NB4 (cell line): Measurements from ENCODE around the gene MYOZ3.

Source experiments
- DNase-seq: peaks from one replicate; pipeline ENCODE4 v3.0.0; 2010; ENCODE audit warnings: low read depth
- H3K4me3 ChIP-seq: one replicate; pipeline ENCODE4 v1.5.1; 2011; ENCODE audit warnings: mild to moderate bottlenecking, low read depth, low read length, moderate library complexity
- MYC ChIP-seq: IDR thresholded peaks from 2 replicates; pipeline ENCODE4 v1.6.1; 2011; ENCODE audit warnings: low read depth, low read length
- POLR2A ChIP-seq: IDR thresholded peaks from 2 replicates; pipeline ENCODE4 v1.6.1; 2011; ENCODE audit warnings: mild to moderate bottlenecking; ENCODE audit not compliant: insufficient read length; ENCODE audit errors: extremely low read depth
- TF ChIP-seq, protein P1 (sequence below): IDR thresholded peaks from 2 replicates; pipeline ENCODE4 v1.6.1; 2011; ENCODE audit warnings: low read depth, low read length
- TF ChIP-seq, protein P2 (sequence below): IDR thresholded peaks from one replicate; pipeline ENCODE4 v1.5.1; 2012; ENCODE audit warnings: low read depth, low read length

MYOZ3 gene

DNA sequence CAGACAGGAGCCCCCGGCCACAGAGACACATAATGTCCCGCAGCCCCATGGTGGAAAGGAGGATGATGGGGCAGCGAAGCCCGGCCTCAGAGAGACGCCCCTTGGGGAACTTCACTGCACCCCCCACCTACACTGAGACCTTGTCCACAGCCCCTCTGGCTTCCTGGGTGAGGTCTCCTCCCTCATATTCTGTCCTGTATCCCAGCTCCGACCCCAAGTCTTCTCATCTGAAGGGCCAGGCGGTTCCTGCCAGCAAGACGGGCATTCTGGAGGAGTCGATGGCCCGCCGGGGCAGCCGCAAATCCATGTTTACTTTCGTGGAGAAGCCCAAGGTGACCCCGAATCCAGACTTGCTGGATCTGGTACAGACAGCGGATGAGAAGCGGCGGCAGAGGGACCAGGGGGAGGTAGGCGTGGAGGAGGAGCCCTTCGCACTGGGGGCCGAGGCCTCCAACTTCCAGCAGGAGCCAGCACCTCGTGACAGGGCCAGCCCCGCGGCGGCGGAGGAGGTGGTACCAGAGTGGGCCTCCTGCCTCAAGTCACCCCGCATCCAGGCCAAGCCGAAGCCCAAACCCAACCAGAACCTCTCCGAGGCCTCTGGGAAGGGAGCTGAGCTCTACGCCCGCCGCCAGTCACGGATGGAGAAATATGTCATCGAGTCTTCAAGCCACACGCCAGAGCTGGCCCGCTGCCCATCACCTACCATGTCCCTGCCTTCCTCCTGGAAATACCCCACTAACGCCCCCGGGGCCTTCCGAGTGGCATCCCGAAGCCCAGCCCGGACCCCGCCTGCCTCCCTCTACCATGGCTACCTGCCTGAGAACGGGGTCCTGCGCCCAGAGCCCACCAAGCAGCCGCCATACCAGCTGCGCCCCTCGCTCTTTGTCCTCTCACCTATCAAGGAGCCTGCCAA lies 11.7 kb upstream of the MYOZ3 start:
- H3K4me3 ChIP-seq = no peak overlapping the region
- no peak for DNase-seq
- TF ChIP-seq, protein P1, sequence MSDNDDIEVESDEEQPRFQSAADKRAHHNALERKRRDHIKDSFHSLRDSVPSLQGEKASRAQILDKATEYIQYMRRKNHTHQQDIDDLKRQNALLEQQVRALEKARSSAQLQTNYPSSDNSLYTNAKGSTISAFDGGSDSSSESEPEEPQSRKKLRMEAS = no peak
- no peak for TF ChIP-seq POLR2A
- TF ChIP-seq, protein P2, sequence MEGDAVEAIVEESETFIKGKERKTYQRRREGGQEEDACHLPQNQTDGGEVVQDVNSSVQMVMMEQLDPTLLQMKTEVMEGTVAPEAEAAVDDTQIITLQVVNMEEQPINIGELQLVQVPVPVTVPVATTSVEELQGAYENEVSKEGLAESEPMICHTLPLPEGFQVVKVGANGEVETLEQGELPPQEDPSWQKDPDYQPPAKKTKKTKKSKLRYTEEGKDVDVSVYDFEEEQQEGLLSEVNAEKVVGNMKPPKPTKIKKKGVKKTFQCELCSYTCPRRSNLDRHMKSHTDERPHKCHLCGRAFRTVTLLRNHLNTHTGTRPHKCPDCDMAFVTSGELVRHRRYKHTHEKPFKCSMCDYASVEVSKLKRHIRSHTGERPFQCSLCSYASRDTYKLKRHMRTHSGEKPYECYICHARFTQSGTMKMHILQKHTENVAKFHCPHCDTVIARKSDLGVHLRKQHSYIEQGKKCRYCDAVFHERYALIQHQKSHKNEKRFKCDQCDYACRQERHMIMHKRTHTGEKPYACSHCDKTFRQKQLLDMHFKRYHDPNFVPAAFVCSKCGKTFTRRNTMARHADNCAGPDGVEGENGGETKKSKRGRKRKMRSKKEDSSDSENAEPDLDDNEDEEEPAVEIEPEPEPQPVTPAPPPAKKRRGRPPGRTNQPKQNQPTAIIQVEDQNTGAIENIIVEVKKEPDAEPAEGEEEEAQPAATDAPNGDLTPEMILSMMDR = no peak
- no peak for TF ChIP-seq MYC

DNA sequence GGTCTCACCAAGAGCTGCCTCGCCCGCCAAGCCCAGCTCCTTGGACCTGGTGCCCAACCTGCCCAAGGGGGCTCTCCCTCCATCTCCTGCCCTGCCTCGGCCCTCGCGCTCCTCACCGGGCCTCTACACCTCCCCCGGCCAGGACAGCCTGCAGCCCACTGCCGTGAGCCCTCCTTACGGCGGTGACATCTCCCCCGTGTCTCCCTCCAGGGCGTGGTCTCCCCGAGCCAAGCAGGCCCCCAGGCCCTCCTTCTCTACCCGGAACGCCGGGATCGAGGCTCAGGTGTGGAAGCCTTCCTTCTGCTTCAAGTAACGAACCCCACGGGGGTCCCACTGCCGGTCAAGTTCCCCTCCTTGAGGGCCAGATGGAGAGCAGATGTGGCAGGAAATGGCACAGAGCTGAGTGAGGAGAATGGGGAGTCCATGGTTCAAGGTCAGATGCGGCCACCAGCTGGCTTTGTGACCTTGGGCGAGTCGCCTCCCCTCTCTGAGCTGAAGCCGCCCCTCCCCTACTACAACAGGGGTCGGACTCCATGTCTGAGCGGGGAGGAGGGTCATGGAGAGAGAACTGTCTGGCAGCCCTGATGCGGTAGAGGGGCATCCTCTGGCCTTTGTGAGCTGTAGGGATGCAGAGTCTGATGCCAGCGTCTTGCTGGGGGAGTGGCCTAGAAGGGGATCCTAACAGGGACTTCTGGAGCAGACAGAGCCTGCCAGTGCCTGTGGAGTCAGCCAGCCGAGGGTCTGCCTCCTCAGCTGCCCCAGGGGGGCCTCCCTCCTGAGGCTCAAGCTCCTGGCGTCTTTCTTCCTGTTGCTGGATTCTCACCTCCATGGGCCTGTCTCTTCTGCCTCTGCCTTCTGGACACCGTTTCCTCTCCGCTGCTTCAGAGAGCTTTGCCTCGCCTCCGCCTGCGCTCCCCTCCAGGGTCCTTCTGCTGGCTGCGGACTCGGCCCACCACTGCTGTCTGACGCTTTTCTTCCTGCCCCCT lies 10.7 kb upstream of the MYOZ3 start:
- no peak overlapping the region for H3K4me3 ChIP-seq
- DNase-seq = no peak
- no peak for TF ChIP-seq MYC

DNA sequence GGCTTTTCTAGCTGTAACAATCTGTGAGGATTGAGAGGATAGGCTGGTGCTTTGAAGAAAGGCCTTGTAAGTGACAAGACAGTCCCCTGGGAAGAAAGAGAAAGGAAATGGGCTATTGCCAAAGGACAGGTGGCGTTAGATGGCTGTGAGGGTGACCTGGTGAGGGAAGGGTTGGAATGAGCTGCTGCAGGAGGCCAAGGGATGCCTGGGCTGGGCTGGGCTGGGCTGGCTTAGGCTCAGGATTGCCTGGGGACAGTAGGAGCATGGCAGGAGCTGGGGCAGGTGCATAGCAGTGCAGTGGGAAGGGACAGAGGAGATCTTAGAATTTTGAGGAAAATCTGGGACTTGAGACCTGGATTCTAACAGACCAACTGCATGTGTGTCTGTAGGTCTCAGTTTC lies 9.7 kb upstream of the MYOZ3 start:
- DNase-seq = no peak
- no peak overlapping the region for H3K4me3 ChIP-seq
- TF ChIP-seq POLR2A = no peak
- TF ChIP-seq MYC = no peak
- TF ChIP-seq, protein P2 = no peak
- TF ChIP-seq, protein P1 = no peak

DNA sequence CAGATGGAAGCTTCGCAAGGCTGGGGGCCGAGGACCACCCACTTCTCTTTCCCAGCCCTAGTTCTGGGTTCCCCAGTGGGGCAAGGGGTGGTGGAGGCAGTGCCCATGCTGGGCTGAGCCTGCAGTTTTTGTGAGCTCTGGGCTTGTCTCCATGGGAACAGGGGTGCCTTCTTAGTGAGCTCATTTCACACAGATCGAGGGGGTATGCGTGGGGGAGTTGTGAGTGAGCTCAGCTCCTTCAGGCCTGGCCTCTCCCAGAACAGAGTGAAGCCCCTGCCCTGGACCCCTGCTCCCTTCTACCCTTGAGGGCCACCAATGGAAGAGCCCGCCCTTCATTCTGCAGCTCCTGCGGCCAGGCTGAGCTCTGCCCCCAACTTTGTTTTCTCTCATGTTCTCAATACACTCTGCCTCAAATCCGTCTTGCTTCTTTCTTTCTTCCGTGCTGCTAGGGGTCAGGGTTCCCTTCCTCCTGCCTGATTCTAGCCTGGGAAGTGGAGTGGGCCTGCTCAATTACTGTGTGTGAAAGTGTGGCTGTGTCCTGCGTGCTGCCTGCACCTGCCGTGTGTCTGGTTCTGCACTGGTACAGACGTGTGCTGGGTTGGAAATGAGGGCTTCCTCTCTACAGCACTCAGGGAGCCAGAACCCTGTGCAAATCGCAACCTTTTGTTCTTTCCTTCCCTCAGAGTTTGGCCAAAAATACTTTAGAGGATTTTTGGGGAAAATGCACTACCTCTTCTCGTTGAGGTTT lies 9.0 kb upstream of the MYOZ3 start:
- TF ChIP-seq, protein P1 = no peak
- TF ChIP-seq MYC (no peak), POLR2A (no peak)
- TF ChIP-seq, protein P2 = no peak

DNA sequence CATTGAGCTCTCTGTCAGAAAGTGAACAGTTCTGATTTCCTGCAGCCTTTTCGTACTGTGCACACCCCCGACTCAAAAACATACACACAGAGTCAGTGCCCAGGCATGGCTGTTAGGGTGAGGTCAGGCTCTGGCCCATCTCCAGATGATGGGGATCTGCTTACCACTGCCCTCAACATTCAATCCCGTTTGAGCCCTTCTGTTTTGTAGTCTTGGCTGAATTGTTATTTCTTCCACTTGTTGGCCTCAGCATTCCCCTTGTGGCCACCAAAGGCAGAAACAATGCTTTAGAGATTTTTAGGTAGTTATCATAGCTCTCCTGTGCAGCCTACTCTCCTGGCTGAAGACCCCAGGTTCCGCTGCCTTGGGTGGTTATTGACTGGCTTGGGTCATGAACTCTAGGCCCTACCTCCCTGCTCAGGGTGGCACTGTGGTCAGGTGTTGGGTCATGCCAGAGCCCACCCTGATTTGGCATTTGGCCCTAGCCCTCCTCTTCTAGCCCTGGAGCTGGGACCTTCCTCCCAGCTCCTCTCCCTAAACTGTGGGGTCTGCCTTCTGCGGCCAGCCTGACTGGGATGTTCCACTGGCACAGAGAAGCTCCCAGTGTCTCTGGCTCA lies 7.8 kb upstream of the MYOZ3 start:
- no peak overlapping the region for H3K4me3 ChIP-seq
- TF ChIP-seq POLR2A (no peak), MYC (no peak)
- TF ChIP-seq, protein P1 = no peak
- TF ChIP-seq, protein P2 = no peak
- DNase-seq = no peak

More for the DNA sequence above, 9.0 kb upstream of the MYOZ3 start:
- no peak for DNase-seq
- no peak overlapping the region for H3K4me3 ChIP-seq
